ENCODE data around the gene AVEN.

AVEN gene

DNA sequence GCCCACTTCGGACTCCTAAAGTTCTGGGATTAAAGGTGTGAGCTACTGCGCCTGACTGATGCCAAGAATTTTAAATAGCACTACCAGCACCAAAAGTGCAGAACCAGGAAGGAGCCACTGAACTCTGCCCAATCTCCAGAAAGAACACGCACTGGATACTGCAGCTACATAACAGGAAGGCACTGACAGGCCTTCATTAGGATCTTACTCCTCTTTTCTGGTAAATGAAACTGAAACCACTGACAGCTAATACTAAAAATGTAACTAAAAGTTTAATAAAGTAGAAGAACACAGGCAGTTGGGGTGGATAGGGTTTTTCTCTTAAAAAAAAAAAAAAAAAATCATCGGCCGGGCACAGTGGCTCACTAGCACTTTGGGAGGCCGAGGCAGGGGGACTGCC is 144.8 kb downstream of the AVEN start:
- DNase-seq (ENCODE audit: low spot score) = peak; percentile 25
- no peak for TF ChIP-seq CTCF (IDR thresholded peaks at IDR 0.05; ENCODE audit: extremely low read depth, missing control alignments)

GRCh38 chr15:33888176-33888575 is 150.8 kb downstream of the AVEN start:
- no peak for DNase-seq (ENCODE audit: low spot score)

DNA sequence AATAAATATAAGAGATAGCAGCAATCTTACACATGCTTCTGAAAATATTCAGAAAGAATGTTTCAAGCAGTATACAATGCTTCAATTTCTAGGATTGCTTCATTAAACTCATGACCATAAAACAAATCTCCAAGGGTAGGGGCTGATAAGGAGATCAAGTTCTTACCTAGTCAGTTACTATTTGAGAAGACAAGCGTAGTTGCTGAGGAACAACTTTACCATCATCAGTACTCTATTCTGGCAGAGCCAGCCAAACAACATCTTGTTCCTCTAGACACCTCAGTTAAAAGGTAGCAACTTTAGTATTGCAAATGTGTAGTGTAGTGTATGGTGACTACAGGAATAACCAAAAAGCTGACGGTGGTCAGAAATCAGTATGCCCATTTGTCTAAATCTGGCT is 156.1 kb downstream of the AVEN start:
- TF ChIP-seq CTCF (IDR thresholded peaks at IDR 0.05; ENCODE audit: extremely low read depth, missing control alignments) = no peak
- no peak for DNase-seq (ENCODE audit: low spot score)

More at GRCh38 chr15:33888176-33888575, 150.8 kb downstream of the AVEN start:
- TF ChIP-seq CTCF (IDR thresholded peaks at IDR 0.05; ENCODE audit: extremely low read depth, missing control alignments) = no peak

DNA sequence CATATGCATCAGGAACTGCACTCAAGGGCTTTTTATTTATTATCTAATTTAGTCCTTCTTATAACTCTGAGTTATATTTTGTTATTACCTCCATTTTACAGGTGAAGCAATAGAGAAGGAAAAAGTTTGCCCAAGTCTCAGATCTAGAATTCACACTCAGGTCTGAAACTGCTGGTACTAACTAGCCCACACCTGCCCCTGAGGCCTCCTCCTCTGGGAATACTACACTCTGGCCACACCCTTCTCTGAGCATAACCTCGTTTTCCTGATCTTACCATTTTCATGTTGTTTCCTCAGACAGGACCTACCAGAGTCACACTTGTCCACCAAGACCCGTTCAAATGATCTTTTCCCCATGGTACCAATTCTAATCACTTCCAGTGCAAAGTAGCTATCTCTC is 164.8 kb downstream of the AVEN start:
- no peak for DNase-seq (ENCODE audit: low spot score)

DNA sequence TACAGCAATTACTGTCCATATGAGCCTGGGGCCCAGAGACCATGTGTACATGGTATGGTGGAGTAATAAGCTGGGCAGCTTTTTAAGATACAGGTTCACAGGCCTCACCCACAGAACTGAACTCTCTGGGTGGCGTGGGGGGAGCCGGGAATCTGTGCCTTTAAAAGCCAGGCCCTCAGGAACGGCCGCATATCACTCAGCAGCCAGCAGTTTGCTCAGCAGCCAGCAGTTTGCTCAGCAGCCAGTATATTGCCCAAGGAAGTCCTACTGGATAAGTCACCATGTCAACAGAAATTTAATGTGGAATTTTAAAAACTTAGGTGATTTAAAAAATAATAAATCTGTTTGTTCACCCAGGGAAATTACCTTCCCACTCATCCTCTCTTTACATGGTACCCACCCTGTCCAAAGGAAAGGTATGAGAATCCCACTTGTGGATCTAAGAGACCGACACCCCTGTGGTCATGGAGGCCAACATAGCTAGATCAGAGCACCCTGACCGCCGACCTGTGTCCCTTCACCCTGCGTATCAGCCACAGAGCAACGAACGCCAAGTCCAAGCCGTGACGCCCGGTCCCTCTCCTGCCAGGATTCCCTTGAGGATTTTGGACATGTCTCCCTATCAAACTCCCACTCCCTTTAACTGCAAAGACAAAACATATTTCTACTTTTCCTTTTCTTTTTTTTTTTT is 166.4 kb downstream of the AVEN start:
- no peak for DNase-seq (ENCODE audit: low spot score)
- TF ChIP-seq CTCF (IDR thresholded peaks at IDR 0.05; ENCODE audit: extremely low read depth, missing control alignments) = no peak

More for the DNA sequence above, 164.8 kb downstream of the AVEN start:
- TF ChIP-seq CTCF (IDR thresholded peaks at IDR 0.05; ENCODE audit: extremely low read depth, missing control alignments) = no peak

- no peak for TF ChIP-seq CTCF (IDR thresholded peaks at IDR 0.05; ENCODE audit: extremely low read depth, missing control alignments)
- no peak for DNase-seq (ENCODE audit: low spot score)
Observed at GRCh38 chr15:33871980-33872379, 167.0 kb downstream of the AVEN start.

DNA sequence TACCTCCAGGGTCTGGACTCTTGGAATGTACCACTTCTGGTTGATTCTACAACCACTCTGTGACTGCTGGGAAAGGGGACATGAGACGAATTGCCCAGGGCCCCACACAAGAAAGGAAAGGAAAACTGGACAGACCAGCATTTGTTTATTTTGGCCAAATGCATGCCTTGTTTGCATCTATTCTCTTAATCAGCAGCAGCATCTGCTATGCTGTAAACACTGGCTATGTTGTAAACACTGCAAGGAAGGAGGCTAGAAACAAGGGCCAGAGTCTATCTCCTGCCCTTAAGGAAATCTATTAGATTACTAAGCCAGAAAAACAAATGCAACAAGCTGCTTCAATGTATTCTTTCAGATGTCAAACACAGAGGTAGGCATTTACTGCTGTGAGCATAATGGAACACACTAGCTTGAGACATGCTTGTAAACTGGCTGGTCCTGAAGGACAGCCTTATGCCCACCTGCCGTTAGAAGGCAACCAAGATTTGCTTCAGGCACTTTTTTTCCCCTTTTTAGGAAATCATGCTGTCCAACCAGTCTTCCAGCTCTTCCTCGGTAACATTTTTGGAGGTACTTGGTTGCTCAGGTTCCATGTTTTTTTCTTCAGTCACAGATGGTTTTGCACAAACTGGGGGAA is 172.8 kb downstream of the AVEN start:
- no peak for TF ChIP-seq CTCF (IDR thresholded peaks at IDR 0.05; ENCODE audit: extremely low read depth, missing control alignments)
- DNase-seq (ENCODE audit: low spot score) = no peak
